ENCODE data around the gene CLCNKA.

DNA sequence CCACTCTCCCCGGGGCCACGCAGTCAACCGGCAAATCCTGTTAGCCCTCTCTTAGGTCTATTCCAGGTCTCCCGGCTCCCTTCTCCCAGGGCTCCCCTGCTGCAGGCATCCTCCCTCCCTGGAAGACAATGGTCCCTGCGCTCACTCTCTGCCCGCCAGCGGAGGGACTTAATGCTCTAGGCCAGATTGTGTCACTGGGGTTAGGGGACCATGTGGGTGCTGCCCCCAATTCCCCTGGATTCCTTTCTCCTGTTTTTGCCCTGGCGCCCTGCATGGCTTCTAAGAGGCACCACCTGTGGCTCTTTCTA is 43.4 kb downstream of the CLCNKA start:
- TF ChIP-seq CTCF (IDR thresholded peaks at IDR 0.05; ENCODE audit: low read depth, low read length) (no peak), POLR2A (IDR thresholded peaks at IDR 0.05; ENCODE audit: extremely low read depth, insufficient read length) (no peak)
- TF ChIP-seq, protein P1, sequence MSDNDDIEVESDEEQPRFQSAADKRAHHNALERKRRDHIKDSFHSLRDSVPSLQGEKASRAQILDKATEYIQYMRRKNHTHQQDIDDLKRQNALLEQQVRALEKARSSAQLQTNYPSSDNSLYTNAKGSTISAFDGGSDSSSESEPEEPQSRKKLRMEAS (IDR thresholded peaks at IDR 0.05; ENCODE audit: low read depth, low read length), result no peak

Data from NB4 (cell line).